Subcutaneous preadipocyte (primary cell): ENCODE data around the gene ERICH4. TPM values are rescaled to one million over a fixed set of nuclear protein-coding genes. Genes with fewer than 3 reads are reported as not detected.

Source experiments
- small RNA-seq: library from RNA; depleted of rRNA; stranded (forward); fragments of <200 nt; gene quantifications from one replicate; pipeline ENCODE3, GENCODE V24; 2012
- total RNA-seq: library from RNA; depleted of rRNA; stranded (reverse); fragments of >200 nt; gene quantifications from 2 replicates; pipeline ENCODE4 v1.2.3, GENCODE V29; 2012

Gene ERICH4
- not detected in 2 replicates for total RNA-seq

DNA sequence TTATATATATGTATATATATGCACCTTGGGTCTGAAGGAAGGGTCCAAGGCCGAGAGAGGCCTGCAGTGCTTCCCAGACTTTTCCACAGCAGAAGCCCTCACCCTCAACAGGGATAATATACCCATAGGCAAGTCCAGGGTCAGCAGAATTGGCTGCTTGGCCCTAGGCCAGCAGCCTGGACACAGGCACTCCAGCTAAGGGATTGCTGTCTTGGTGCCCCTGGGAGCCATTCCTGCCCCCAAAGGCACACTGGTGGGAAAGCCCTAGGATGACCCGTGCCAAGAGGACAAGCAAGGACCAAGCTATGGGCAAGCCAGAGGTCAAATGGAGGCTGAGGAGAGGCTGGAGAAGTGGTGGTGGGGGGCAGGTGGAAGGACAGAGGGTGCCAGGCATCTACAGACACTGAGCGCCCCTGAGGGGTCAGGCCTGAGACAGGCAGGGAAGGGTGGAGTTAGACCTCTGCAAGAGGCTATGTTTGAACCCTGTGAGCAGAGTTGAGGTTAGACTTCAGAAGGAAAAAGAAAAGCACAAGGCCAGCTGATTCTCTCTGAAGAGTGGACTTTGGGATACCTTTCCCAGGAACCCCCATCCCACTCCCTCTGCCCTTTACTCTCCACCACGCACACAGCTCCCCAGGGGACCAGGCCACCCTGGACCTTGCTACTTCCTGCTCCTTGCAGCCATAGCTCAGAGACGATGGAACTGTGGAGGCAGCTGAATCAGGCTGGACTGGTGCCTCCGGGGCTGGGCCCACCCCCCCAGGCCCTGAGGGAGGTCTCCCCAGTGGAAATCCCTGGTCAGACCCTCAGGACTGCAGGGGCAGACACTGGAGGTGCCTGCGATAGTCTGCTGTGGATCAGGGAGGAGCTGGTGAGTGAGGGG, at the start of gene ERICH4:
Gene ERICH4 (plus strand): TSS at position 684 of the 883 bp plus-strand sequence. CDS start 14 bp downstream, at position 698.

DNA sequence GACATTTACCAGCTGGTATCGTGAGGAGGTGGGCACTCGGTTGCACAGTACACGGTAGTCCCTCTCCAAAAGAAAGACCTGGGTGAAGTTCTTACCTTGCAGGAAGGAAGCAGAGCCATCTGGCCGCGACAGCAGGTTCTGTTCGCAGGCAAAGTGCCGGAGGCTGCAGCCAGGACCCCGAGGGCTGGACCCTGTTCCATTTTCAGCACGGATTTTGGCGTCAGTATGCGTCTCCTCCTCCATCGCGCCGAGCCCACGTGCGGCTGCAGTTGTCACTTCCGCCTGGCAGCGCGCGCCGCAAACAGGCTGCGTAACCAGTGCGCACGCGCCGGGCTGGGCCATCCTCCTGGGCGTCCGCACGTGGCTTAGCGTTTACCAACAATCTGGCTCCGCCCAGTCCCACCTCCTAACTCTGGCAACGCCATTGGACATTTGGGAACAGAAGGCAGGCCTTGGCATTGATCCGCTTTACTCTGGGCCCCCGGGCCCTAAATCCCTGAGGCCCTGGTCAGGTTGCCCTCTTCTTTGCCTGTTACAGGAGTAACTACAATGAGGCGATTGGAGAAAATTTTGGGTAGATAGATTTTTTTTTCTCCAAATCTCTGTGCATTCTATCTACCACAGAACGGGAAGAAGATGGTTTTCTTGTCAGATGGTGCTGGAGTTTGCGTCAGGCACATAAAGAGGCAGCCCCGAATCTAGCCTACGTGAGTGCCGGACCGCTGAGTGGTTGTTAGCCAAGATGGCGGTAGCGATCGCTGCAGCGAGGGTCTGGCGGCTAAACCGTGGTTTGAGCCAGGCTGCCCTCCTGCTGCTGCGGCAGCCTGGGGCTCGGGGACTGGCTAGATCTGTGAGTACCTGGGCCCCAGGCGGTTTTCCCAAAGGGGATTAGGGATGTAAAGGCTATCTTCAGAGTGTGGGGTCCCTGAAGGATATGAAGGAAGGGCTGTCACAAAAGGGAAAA, 45.6 kb upstream of the ERICH4 start, which contains the start of the genes BCKDHA and EXOSC5:
Gene BCKDHA (plus strand): TSS at position 733 of the 964 bp plus-strand sequence. CDS start 10 bp downstream, at position 743.
Gene EXOSC5 (minus strand): TSS at position 274 of the 964 bp plus-strand sequence. CDS start 31 bp downstream, at position 243.

GRCh38 chr19:41426952-41427646, 15.9 kb upstream of the ERICH4 start, which contains the start of gene B3GNT8:
B3GNT8 (minus strand) TSS chr19:41427374; CDS start chr19:41426778, 596 bp downstream.

DNA sequence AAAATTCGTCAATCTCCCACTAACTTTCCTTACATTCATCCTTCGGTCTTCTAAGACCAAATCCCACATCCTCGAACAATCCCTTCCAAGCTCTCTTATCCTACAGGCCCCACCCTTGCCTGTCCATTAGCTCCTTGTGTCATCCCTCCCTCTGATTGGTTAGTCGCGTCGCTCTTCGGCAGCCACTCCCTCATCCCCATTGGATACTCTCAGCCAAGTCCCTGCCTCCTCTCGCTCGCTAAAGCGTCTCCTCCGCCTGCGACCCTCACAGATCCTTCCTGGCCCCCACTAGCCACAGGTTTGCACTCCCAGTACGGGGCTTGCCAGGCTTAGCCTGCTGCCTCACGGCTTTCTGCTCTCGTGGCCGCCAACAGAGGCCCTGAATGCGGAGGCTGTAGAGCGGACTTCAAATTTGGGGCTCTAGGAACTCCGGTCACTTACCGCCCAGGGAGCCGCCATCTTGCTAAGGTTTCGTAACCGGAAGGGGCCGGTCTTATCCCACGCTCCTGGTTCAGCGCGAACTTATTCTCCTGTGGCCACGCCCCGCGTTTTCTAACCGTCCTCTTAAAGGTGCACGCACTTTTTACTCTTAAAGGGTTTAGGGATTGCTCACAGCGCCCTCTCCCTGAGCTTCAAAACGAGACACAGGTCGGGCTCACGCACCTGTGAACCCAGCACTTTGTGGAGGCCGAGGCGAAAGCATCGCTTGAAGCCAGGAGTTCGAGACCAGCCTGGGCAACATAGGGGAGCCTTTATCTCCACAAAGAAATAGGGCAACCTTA, 3.3 kb upstream of the ERICH4 start, which contains the start of gene DMAC2:
Gene DMAC2 (minus strand): TSS at position 472 of the 782 bp plus-strand sequence. CDS start 13 bp downstream, at position 459.

Small RNA genes lying within 50 kb of the gene (small RNA-seq; reads per million reads assigned to genes)
- gene RF00017: not detected

Other genes with a start within 250 kb of the ERICH4 start
- gene CYP2S1, start 249.9 kb upstream of the ERICH4 start, total RNA-seq: under 0.01 and 0.20 TPM in 2 replicates
- gene AXL, start 223.9 kb upstream of the ERICH4 start, total RNA-seq: 157 and 435 TPM in 2 replicates
- gene HNRNPUL1, start 178.8 kb upstream of the ERICH4 start, total RNA-seq: 97.0 and 146 TPM in 2 replicates
- 6.2 and 11.1 TPM in 2 replicates for gene CCDC97, start 133.0 kb upstream of the ERICH4 start, total RNA-seq
- 9.6 and 14.7 TPM in 2 replicates for gene TGFB1, start 89.2 kb upstream of the ERICH4 start, total RNA-seq
- 4.0 and 5.1 TPM in 2 replicates for gene B9D2, start 79.0 kb upstream of the ERICH4 start, total RNA-seq
- gene TMEM91, start 66.6 kb upstream of the ERICH4 start, total RNA-seq: 3.1 and 4.0 TPM in 2 replicates
- 23.3 and 32.0 TPM in 2 replicates for gene EXOSC5, start 45.8 kb upstream of the ERICH4 start, total RNA-seq
- gene BCKDHA, start 45.3 kb upstream of the ERICH4 start, total RNA-seq: 35.6 and 37.9 TPM in 2 replicates
- gene B3GNT8, start 15.8 kb upstream of the ERICH4 start, total RNA-seq: 0.78 and 1.1 TPM in 2 replicates
- 35.4 and 39.7 TPM in 2 replicates for gene DMAC2, start 3.2 kb upstream of the ERICH4 start, total RNA-seq
- not detected in 2 replicates for gene CEACAM21, start 133.0 kb downstream of the ERICH4 start, total RNA-seq
- not detected in 2 replicates for gene CEACAM4, start 183.9 kb downstream of the ERICH4 start, total RNA-seq
- gene CEACAM7, start 245.1 kb downstream of the ERICH4 start, total RNA-seq: not detected in 2 replicates